ENCODE data around the gene ENTPD6. TPM values are rescaled to one million over a fixed set of nuclear protein-coding genes. Genes with fewer than 3 reads are reported as not detected.
A peak's percentile ranks its signal among the peaks of the same experiment; 100 is the strongest.

Gene ENTPD6
- total RNA-seq, 2 donors from 2014 or later, result 62.5 to 63.2 TPM

DNA sequence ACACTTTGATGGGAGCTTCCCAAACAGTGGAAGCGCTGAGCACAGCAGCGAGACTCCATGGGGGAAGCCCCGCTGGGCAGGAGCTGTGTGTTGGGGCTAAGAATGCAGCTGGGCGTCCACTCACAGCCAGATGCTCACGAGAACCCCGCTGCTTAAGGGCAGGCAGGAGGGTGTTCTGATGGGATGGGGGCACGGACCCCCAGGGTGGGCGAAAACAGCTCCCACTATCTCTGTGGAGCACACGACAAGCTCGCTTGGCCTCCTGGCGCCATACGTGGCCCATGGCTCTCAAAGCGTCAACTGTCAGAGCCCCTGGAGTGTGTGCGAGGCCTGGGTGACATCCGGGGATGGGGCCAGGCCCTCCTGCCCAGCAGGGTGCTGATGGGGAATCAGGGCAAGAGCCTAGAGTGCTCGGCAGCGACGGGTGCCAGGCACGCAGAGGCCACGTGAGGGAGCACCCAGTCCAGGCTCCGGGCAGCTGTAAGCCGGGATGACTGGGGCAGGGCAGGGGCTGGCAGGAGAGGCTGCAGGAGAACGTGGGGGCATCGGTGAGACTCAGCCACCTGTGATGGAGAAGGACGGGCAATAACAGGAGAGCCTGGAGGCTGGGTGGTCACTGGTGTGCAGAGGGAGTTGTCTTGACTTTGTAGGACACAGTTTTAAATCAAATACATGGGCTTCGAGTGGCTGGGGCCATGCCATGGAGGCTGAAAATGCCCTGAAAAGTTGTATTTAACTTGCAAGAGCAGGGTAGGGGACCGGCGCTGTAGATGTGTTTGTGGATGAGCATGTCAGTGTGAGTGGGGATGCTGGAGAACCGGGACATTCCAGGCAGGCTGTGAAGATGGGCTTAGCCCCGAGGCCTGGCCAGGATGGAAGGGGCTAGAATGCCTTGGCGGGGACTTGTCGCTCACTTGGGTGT, 79.6 kb downstream of the ENTPD6 start:
- H3K27me3 Mint-ChIP-seq, result no peaks in the 10 kb centered on the region
- no peak overlapping the region for H3K27ac Mint-ChIP-seq
- peak in 1 of 3 donors; percentile 4 for DNase-seq
- peaks cover 3% of the 10 kb centered on the region for H3K4me1 Mint-ChIP-seq
- H3K4me3 Mint-ChIP-seq, result no peak overlapping the region
- no peaks in the 10 kb centered on the region for H3K9me3 ChIP-seq (ENCODE audit: control insufficient read depth, low read length, poor library complexity, severe bottlenecking)
- H3K36me3 Mint-ChIP-seq (ENCODE audit: low read depth), result no peaks in the 10 kb centered on the region
- no peak for ATAC-seq

DNA sequence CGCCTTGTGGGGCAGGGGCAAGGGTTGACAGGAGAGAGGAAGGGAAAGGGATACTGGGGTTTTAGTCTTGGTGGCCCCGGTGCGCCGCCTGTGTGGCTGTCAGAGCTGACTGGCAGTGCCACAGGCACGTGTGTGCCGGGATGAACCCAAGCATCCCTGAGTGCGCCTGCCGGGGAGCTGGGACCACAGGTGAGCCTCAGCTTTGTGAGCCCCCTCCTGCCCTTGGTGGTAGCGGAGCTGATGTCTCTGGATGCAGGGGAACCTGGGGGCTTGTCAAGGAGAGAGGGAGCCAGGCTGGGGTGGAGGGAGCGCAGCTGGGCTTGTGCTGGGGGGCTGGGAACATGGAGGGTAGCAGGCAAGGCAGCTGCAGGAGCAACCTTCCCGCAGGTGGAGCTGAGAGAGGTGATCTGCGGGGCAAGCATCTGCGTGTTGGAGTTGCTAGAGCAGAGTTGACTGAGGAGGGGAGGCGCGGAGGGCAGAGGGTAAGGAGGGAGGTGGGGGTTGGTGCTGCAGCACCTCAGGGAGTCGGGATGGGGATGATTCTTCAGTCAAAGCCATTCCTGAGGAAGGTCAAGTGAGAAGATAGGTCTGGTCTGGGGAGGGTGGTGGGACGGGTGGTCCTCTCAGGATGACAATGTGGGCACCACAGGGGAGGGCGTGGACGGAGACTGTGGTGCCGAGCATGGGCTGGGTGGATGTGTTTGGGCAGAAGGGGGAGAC, 80.5 kb downstream of the ENTPD6 start:
- Mint-ChIP-seq H3K36me3 (ENCODE audit: low read depth) (no peaks in the 10 kb centered on the region), H3K4me3 (no peak overlapping the region), H3K27ac (no peak overlapping the region), H3K4me1 (peaks cover 3% of the 10 kb centered on the region), H3K27me3 (no peaks in the 10 kb centered on the region)
- ATAC-seq (no peak), DNase-seq (peak in 1 of 3 donors; percentile 5)
- H3K9me3 ChIP-seq (ENCODE audit: control insufficient read depth, low read length, poor library complexity, severe bottlenecking), result no peaks in the 10 kb centered on the region

Other genes with a start within 250 kb of the ENTPD6 start
- gene CST7, start 246.4 kb upstream of the ENTPD6 start, total RNA-seq, result 10 to 100 TPM; 10.7 to 22.8 TPM
- gene APMAP, start 203.0 kb upstream of the ENTPD6 start, total RNA-seq, result 10 to 100 TPM; 24.6 to 26.2 TPM
- gene ACSS1, start 137.6 kb upstream of the ENTPD6 start, total RNA-seq, result 10 to 100 TPM; 33.1 to 34.0 TPM
- not detected for gene VSX1, start 113.6 kb upstream of the ENTPD6 start, total RNA-seq
- gene PYGB, start 52.4 kb downstream of the ENTPD6 start, total RNA-seq, result 10 to 100 TPM; 28.6 to 53.1 TPM
- gene ABHD12, start 195.1 kb downstream of the ENTPD6 start, total RNA-seq, result 10 to 100 TPM; 12.5 to 22.7 TPM
- under 1 TPM; 0.39 to 0.80 TPM for gene GINS1, start 212.0 kb downstream of the ENTPD6 start, total RNA-seq

All from T-helper 17 cell (primary cell).